Activated CD4-positive, CD25-positive, alpha-beta regulatory T cell treated with anti-CD3 and anti-CD28 coated beads, Interleukin-2, amount 50 U/mL, for 16 hours (primary cell): ENCODE measurements around the gene CHST9.
"Not testable (repeated sequence)": the region's sequence is repeated elsewhere in the genome, so short reads cannot be mapped to it uniquely, and the experiment has no call there.

Source experiments
- DNase-seq: peaks from one replicate; pipeline ENCODE4 v3.0.0-alpha.2; 2020; ENCODE audit warnings: low read depth, low spot score

The CHST9 gene

GRCh38 chr18:27171993-27172392, 13.1 kb downstream of the CHST9 start:
- no peak for DNase-seq

GRCh38 chr18:27165412-27165811, 19.7 kb downstream of the CHST9 start:
- no peak for DNase-seq

GRCh38 chr18:27164905-27165304, 20.2 kb downstream of the CHST9 start:
- DNase-seq: no peak

GRCh38 chr18:27163197-27163716, 21.9 kb downstream of the CHST9 start:
- DNase-seq: not testable (repeated sequence)

- DNase-seq: not testable (repeated sequence)
Observed at GRCh38 chr18:27149240-27149639, 35.9 kb downstream of the CHST9 start.

- DNase-seq: no peak
Observed at GRCh38 chr18:27144672-27145071, 40.4 kb downstream of the CHST9 start.

- DNase-seq: no peak
Observed at GRCh38 chr18:27143580-27144287, 41.4 kb downstream of the CHST9 start.

- no peak for DNase-seq
Observed at GRCh38 chr18:27142891-27143290, 42.2 kb downstream of the CHST9 start.

- DNase-seq: no peak
Observed at GRCh38 chr18:27141876-27142275, 43.2 kb downstream of the CHST9 start.

- no peak for DNase-seq
Observed at GRCh38 chr18:27138079-27138478, 47.0 kb downstream of the CHST9 start.

- no peak for DNase-seq
Observed at GRCh38 chr18:27136208-27136535, 48.9 kb downstream of the CHST9 start.

GRCh38 chr18:27135504-27136207, 49.5 kb downstream of the CHST9 start:
- no peak for DNase-seq

- no peak for DNase-seq
Observed at GRCh38 chr18:27130065-27130630, 55.0 kb downstream of the CHST9 start.

GRCh38 chr18:27124196-27124595, 60.9 kb downstream of the CHST9 start:
- no peak for DNase-seq

- no peak for DNase-seq
Observed at GRCh38 chr18:27121108-27121507, 64.0 kb downstream of the CHST9 start.

- no peak for DNase-seq
Observed at GRCh38 chr18:27120246-27120645, 64.9 kb downstream of the CHST9 start.

- no peak for DNase-seq
Observed at GRCh38 chr18:27118973-27119372, 66.1 kb downstream of the CHST9 start.

GRCh38 chr18:27114842-27115241, 70.3 kb downstream of the CHST9 start:
- no peak for DNase-seq

GRCh38 chr18:27113358-27113757, 71.8 kb downstream of the CHST9 start:
- no peak for DNase-seq

GRCh38 chr18:27110319-27110718, 74.8 kb downstream of the CHST9 start:
- no peak for DNase-seq

- DNase-seq: no peak
Observed at GRCh38 chr18:27109451-27109850, 75.7 kb downstream of the CHST9 start.

GRCh38 chr18:27108842-27109241, 76.3 kb downstream of the CHST9 start:
- DNase-seq: no peak

- no peak for DNase-seq
Observed at GRCh38 chr18:27104743-27105142, 80.4 kb downstream of the CHST9 start.
